Activated effector memory CD4-positive, alpha-beta T cell treated with Interleukin-2 at 50 U/mL for 16 hours (primary cell): ENCODE measurements around the gene CFAP91.
"Not testable (repeated sequence)": the region's sequence is repeated elsewhere in the genome, so short reads cannot be mapped to it uniquely, and the experiment has no call there.

Source experiments
- DNase-seq: peaks from one replicate; pipeline ENCODE4 v3.0.0-alpha.2; 2020

Gene CFAP91

DNA sequence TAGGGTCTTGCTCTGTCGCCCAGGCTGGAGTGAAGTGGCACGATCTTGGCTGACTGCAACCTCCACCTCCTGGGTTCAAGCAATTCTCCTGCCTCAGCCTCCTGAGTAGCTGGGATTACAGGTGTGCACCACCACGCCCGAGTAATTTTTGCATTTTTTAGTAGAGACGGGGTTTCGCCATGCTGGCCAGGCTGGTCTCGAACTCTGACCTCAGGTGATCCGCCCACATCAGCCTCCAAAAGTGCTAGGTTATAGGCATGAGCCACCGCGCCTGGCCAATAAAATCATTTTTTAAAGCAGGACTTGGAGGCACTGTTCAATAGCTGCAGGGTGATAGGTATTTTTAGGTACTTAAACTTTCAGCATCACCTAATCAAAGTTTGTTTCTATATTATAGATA is 24.6 kb upstream of the CFAP91 start:
- DNase-seq: not testable (repeated sequence)

DNA sequence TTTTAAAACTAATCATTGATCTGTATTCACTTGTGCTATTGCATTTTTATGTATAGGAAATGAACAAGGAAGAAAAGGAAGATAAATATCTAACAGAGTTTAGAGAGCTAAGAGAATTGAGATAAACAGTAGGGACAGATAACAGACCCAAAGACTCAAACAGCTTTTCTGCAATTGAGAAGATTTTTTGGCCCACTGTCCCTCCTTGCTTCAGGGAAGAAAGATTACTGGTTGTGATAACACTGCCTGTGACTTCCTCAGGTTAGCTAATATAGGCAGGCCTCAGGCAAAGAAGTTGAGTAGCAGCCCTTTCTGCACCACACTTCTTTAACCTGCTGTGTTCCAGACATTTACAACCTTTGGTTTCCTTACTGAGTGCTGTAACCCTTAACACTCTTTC is 22.9 kb upstream of the CFAP91 start:
- no peak for DNase-seq

- no peak for DNase-seq
Observed at GRCh38 chr3:119681279-119681678, 21.5 kb upstream of the CFAP91 start.

DNA sequence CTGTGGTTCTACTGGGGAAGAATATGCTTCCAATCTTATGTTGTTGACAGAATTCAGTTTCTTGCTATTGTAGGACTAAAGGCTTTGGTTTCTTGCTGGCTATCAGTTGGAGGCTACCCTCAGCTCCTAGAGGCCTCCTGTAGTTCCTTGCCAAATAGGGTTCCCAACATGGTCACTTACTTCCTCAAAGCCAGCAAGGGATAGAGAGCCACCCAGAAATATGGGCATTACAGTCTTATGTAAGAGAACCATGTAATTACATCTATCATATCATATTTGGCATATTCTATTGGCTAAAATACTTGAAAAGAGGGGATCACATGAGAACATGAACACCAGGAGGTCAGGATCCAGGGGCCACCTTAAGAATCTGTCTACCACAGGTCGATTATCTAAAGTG is 19.4 kb upstream of the CFAP91 start:
- DNase-seq: no peak

DNA sequence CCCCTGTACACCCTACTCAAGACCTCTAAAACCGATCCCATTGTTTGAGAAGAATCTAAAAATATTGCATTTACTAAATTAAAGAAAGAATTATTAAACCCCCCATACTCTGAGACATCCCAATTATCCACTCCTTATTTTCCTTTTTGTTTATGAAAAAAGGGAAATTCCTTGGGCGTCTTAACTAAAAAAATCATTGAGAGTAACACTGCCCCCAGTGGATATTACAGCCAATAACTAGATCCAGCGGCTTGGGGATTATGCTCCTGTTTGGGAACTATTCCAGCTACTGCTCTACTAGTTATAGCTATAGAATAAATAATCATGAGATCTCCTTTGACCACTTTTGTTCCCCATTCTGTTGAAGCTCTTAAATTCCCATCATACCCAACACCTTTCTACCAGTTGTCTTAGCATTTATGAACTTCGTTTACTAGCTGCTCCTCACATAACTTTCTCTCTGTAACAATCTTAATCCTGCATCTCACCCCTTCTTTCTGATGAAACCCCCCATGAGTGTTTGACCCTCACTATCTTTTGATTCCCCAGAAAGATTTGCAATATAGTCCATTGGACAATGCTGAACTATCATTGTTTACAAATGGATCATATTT is 12.7 kb upstream of the CFAP91 start:
- no peak for DNase-seq

GRCh38 chr3:119695480-119695879 is 7.3 kb upstream of the CFAP91 start:
- no peak for DNase-seq

GRCh38 chr3:119697394-119697793 is 5.4 kb upstream of the CFAP91 start:
- DNase-seq: no peak

- DNase-seq: no peak
Observed at GRCh38 chr3:119700269-119700919, 2.4 kb upstream of the CFAP91 start.

DNA sequence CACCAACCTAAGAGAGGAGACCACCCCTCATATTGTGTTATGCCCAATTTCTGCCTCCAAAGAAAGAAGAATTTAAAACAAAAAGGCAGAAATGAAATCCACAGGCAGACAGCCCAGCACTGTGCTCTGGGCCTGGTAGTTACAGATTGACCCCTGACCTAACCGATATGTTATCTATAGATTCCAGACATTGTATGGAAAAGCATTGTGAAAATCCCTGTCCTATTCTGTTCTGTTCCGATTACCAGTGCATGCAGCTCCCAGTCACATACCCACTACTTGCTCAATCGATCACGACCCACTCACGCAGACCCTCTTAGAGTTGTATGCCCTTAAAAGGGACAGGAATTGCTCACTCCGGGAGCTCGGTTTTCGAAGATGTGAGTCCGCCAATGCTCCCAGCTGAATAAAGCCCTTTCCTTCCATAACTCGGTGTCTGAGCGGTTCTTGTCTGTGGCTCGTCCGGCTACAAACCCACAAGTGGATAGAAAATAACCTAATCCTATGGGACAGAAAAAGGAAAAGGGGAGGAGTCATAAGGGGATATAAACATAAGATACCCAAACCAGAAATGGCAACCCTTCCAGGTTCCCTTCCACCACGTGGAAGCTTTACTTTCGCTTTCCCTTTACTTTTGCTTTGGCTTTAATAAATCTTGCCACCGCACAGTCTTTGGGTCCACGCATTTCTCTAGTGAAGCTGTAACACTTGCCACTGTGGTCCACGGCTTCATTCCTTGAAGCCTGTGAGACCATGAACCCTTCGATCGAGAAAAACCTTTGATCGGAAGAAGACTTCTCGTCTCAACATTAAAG is 1.7 kb upstream of the CFAP91 start:
- no peak for DNase-seq

DNA sequence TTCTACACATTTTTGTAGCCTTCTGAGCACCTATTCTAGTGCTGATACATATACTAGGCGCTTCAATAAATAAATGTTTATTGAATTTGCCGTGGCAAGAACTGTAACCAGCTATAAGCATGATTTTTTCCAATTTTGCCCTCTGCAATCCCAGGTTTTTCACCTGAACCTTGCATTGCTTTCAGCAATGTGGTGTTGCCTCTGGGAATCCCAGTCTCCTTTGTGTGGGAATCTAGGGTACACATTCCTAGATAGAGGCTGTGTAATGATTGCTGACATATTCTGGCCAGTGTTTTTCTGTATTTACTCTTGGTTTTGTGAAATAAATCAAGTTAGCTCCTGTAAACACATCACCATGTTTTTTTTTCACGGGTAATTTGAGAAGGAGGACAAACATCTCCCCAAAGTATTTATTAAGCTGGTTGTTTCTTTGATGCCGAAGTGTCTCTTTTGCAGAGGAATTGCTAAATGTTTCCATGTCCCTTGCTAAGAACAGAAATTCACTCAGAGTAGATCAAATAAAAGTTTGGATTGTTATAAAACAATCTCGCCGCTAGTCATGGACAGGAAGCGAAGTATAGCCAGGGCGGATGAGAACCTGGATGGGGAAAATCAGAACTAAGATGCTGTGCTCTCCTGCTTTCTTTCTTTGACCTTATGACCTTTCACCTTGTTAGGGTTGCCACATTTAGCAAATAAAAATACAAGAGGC is 1.2 kb downstream of the CFAP91 start:
- no peak for DNase-seq

- DNase-seq: no peak
Observed at GRCh38 chr3:119715105-119715504, 12.3 kb downstream of the CFAP91 start.

DNA sequence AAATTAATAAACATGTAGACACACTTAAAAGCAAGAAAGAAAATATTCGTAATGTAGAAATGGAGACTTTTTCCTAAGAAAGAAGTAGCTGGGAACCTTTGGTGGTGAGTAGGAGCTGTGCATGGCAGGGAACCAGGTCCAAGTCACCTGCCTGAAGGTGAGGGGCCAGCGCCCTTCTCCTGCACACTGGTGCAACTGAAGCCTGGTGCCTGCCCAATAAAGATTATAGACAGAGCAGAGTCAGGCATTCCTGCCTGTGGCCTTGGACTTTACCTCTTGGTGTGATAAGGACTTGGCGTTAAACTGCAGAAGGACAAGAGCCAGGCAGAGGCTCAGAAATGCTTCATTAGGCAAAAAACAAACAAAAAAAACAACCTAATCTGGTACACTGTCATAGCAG is 14.2 kb downstream of the CFAP91 start:
- DNase-seq: no peak

GRCh38 chr3:119717520-119717919 is 14.7 kb downstream of the CFAP91 start:
- DNase-seq: no peak

DNA sequence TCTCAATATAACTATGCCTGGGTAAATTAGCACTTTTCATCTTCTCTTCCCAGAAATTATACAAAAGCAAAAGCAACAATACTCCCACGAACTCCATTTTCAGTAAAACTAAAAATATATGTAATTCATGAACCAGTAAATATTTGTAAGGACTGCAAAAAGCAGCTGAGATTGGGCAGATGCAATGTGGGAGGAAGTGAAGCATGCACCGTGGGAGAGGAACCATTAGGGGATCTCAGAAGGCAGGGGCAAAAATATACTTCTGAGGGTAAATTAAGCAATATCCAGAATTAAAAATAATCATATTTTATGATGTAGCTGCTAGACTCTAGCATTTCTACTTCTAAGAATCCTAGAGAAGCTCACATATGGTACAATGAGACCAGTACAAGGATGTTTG is 20.2 kb downstream of the CFAP91 start:
- no peak for DNase-seq

DNA sequence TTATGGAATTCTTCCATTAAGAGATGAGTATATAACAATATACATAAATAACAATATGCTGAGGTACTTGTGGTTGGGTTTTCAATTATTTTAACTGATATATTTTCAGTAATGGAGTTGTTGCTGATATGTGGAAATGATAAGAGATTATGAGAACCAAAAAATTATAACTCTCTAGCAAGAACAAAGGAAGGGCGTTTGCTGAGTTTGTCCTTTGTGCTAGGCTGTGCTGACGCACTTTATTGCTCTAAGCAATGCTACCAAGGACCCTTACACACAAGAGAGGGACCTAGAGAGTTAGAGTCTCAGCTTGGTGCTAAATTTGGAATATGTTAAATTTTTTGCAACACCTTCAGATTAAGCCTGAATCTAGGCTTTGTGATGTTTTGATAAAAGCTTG is 24.1 kb downstream of the CFAP91 start:
- no peak for DNase-seq

- DNase-seq: no peak
Observed at GRCh38 chr3:119729996-119730395, 27.2 kb downstream of the CFAP91 start.

DNA sequence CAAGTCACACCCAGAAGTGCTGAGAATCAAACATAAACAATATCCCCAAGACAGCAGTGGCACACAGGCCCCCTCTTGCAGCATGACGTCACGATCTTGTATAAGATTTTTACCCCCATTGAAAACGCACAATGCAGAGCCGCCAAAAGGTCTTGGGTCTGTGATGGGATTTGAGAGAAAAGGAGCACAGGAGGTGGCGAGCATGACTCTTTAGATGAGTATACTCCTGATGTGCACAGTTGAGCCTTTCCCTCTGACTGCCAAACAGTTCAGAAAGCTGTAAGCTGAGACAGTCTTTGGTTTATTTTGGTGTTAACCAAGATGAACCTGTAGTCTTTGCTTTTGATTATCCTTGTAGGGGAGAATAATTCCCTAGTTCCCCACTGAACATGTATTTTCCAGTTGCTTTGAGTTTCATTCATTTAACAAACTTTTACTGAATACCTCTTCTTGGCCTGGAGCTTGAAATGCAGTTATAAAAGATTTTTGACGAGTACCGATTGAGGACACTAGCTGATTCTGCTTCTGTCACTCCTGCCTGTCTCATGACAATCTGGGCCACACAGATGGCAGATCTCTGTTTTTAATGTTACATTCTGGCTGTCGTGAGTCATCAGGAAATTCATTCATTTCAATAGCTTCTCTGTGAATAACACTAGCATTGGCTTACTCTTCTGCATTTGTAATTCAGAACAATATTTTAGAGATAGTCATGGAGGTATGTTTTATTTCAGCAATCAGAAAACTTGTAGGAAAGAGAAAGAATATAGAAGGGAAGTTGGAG is 28.9 kb downstream of the CFAP91 start:
- DNase-seq: no peak

- DNase-seq: no peak
Observed at GRCh38 chr3:119733812-119734211, 31.0 kb downstream of the CFAP91 start.

DNA sequence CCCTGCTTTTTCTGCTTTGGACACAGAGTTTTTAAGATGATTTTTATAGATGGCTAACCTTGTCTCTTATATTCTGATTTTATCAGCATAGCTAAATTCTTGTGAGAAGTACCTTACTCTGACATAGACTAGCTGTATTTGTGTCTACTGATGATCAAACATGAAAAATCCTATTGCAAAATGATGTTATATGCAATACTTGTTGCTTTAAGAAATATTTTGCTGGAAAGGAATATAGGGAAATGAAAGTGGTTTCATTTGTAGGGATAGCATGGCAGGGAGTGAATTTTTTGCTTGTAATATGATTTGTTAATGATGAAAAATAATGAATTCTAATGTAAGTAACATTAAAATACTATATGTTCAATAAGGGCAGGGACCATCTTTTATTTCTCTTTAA is 35.9 kb downstream of the CFAP91 start:
- DNase-seq: no peak

- DNase-seq: no peak
Observed at GRCh38 chr3:119741657-119742590, 39.1 kb downstream of the CFAP91 start.

DNA sequence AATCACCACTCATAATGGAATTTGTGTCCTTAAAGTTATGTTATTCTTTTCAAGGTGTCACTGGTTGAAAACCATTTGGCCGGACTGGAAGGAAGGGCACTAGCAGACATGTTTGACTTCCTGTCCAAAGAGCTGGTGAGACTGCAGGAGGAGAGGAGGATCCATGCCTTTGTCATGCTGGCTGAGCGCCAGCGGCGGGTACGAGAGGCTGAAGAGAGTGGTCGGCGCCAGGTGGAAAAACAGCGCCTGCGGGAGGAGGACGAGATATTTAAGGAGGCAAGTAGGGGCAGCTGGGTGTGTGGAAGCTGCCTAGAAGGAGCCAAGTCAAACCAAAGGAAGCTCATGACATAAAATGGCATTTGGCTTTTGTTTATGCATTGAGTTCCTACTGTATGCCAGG is 41.1 kb downstream of the CFAP91 start:
- no peak for DNase-seq

GRCh38 chr3:119745942-119746341 is 43.1 kb downstream of the CFAP91 start:
- DNase-seq: no peak
